Activated CD4-positive, alpha-beta T cell treated with anti-CD3 and anti-CD28 coated beads, Interleukin-2, amount 50 U/mL, for 1 hour (primary cell): ENCODE data around the gene BRMS1.

Experiments
- DNase-seq: peaks from one replicate; pipeline ENCODE4 v3.0.0-alpha.2; 2020

The BRMS1 gene

GRCh38 chr11:66336234-66337102, 8.4 kb downstream of the BRMS1 start, which contains the start of gene RIN1:
Gene RIN1 (minus strand): TSS chr11:66336434. CDS start chr11:66336402, 32 bp downstream.
- no peak for DNase-seq

GRCh38 chr11:66335531-66336233, 9.2 kb downstream of the BRMS1 start:
- no peak for DNase-seq

- DNase-seq = no peak
Observed at GRCh38 chr11:66334605-66335442, 10.1 kb downstream of the BRMS1 start.

GRCh38 chr11:66333896-66334604, 10.9 kb downstream of the BRMS1 start:
- DNase-seq = no peak

- DNase-seq = no peak
Observed at GRCh38 chr11:66333220-66333877, 11.6 kb downstream of the BRMS1 start.

GRCh38 chr11:66332371-66333219, 12.3 kb downstream of the BRMS1 start:
- no peak for DNase-seq

- DNase-seq = no peak
Observed at GRCh38 chr11:66331542-66332370, 13.1 kb downstream of the BRMS1 start.

GRCh38 chr11:66330931-66331330, 14.0 kb downstream of the BRMS1 start:
- DNase-seq = no peak

GRCh38 chr11:66329165-66329673, 15.7 kb downstream of the BRMS1 start:
- no peak for DNase-seq

- DNase-seq = peak; percentile 79
Observed at GRCh38 chr11:66328302-66329144, 16.4 kb downstream of the BRMS1 start.

GRCh38 chr11:66328031-66328301, 16.9 kb downstream of the BRMS1 start:
- no peak for DNase-seq

- DNase-seq = no peak
Observed at GRCh38 chr11:66327171-66328030, 17.5 kb downstream of the BRMS1 start.

- no peak for DNase-seq
Observed at GRCh38 chr11:66326261-66327111, 18.4 kb downstream of the BRMS1 start.

- DNase-seq = no peak
Observed at GRCh38 chr11:66325263-66325671, 19.6 kb downstream of the BRMS1 start.

- DNase-seq = no peak
Observed at GRCh38 chr11:66324664-66325063, 20.2 kb downstream of the BRMS1 start.

GRCh38 chr11:66323684-66324083, 21.2 kb downstream of the BRMS1 start:
- DNase-seq = no peak
